ENCODE measurements around the gene PLCL1.

The PLCL1 gene

GRCh38 chr2:197932374-197932773 lies 128.0 kb downstream of the PLCL1 start:
- DNase-seq (no peak), ATAC-seq (no peak)
- Mint-ChIP-seq H3K4me1 (peaks cover 7% of the 10 kb centered on the region), H3K9me3 (peaks cover 0 to 2% of the 10 kb centered on the region in 2 donors), H3K27me3 (no peaks in the 10 kb centered on the region), H3K27ac (no peak overlapping the region), H3K4me3 (no peak overlapping the region)

GRCh38 chr2:197934261-197934933 lies 130.0 kb downstream of the PLCL1 start:
- no peak for ATAC-seq

GRCh38 chr2:197934934-197935289 lies 130.5 kb downstream of the PLCL1 start:
- no peak overlapping the region for H3K27ac Mint-ChIP-seq
- H3K4me3 Mint-ChIP-seq, result peak overlapping the region in 1 of 2 donors; percentile 29
- no peak for ATAC-seq

More at GRCh38 chr2:197934261-197934933, 130.0 kb downstream of the PLCL1 start:
- no peak for DNase-seq
- no peaks in the 10 kb centered on the region for H3K27me3 Mint-ChIP-seq
- no peaks in the 10 kb centered on the region for H3K9me3 Mint-ChIP-seq
- no peak overlapping the region for H3K27ac Mint-ChIP-seq
- peaks cover 7% of the 10 kb centered on the region for H3K4me1 Mint-ChIP-seq
- peak overlapping the region in 1 of 2 donors; percentile 29 for H3K4me3 Mint-ChIP-seq

GRCh38 chr2:197937814-197938213 lies 133.4 kb downstream of the PLCL1 start:
- H3K9me3 Mint-ChIP-seq, result no peaks in the 10 kb centered on the region
- peaks cover 18% of the 10 kb centered on the region for H3K4me1 Mint-ChIP-seq
- no peak overlapping the region for H3K4me3 Mint-ChIP-seq
- ATAC-seq (no peak), DNase-seq (no peak)
- H3K27ac Mint-ChIP-seq, result no peak overlapping the region
- H3K27me3 Mint-ChIP-seq, result no peaks in the 10 kb centered on the region

More at GRCh38 chr2:197934934-197935289, 130.5 kb downstream of the PLCL1 start:
- no peaks in the 10 kb centered on the region for H3K27me3 Mint-ChIP-seq
- peaks cover 7% of the 10 kb centered on the region for H3K4me1 Mint-ChIP-seq
- DNase-seq, result no peak
- no peaks in the 10 kb centered on the region for H3K9me3 Mint-ChIP-seq

- H3K9me3 Mint-ChIP-seq, result peaks cover 0 to 4% of the 10 kb centered on the region in 2 donors
- H3K27me3 Mint-ChIP-seq, result no peaks in the 10 kb centered on the region
- DNase-seq (no peak), ATAC-seq (no peak)
- no peak overlapping the region for H3K4me3 Mint-ChIP-seq
- H3K4me1 Mint-ChIP-seq, result peaks cover 19% of the 10 kb centered on the region
- no peak overlapping the region for H3K27ac Mint-ChIP-seq
Measured at GRCh38 chr2:197938555-197938954, 134.2 kb downstream of the PLCL1 start.

GRCh38 chr2:197939787-197940186 lies 135.4 kb downstream of the PLCL1 start:
- H3K4me1 Mint-ChIP-seq, result peaks cover 29% of the 10 kb centered on the region
- no peak for DNase-seq
- no peak overlapping the region for H3K27ac Mint-ChIP-seq

GRCh38 chr2:197940382-197940781 lies 136.0 kb downstream of the PLCL1 start:
- Mint-ChIP-seq H3K9me3 (peaks cover 0 to 4% of the 10 kb centered on the region in 2 donors), H3K27ac (no peak overlapping the region), H3K4me3 (no peak overlapping the region), H3K4me1 (peaks cover 25% of the 10 kb centered on the region), H3K27me3 (no peaks in the 10 kb centered on the region)
- no peak for DNase-seq
- ATAC-seq, result no peak

More at GRCh38 chr2:197939787-197940186, 135.4 kb downstream of the PLCL1 start:
- no peak overlapping the region for H3K4me3 Mint-ChIP-seq
- no peaks in the 10 kb centered on the region for H3K27me3 Mint-ChIP-seq
- H3K9me3 Mint-ChIP-seq, result peaks cover 0 to 4% of the 10 kb centered on the region in 2 donors
- ATAC-seq, result no peak

- no peak for DNase-seq
- Mint-ChIP-seq H3K4me3 (no peak overlapping the region), H3K27me3 (no peaks in the 10 kb centered on the region), H3K9me3 (peaks cover 0 to 4% of the 10 kb centered on the region in 2 donors), H3K27ac (no peak overlapping the region), H3K4me1 (peaks cover 25% of the 10 kb centered on the region)
- ATAC-seq, result no peak
Measured at GRCh38 chr2:197941715-197942114, 137.3 kb downstream of the PLCL1 start.

- ATAC-seq (no peak), DNase-seq (no peak)
- Mint-ChIP-seq H3K9me3 (peaks cover 0 to 4% of the 10 kb centered on the region in 2 donors), H3K27me3 (no peaks in the 10 kb centered on the region), H3K4me1 (peaks cover 25% of the 10 kb centered on the region), H3K27ac (no peak overlapping the region), H3K4me3 (no peak overlapping the region)
Measured at GRCh38 chr2:197943731-197944130, 139.3 kb downstream of the PLCL1 start.

- ATAC-seq (no peak), DNase-seq (no peak)
- Mint-ChIP-seq H3K4me1 (peaks cover 25% of the 10 kb centered on the region), H3K9me3 (peaks cover 0 to 4% of the 10 kb centered on the region in 2 donors), H3K4me3 (no peak overlapping the region), H3K27ac (no peak overlapping the region), H3K27me3 (no peaks in the 10 kb centered on the region)
Measured at GRCh38 chr2:197944416-197945096, 140.2 kb downstream of the PLCL1 start.

GRCh38 chr2:197946562-197946961 lies 142.2 kb downstream of the PLCL1 start:
- Mint-ChIP-seq H3K4me3 (no peak overlapping the region), H3K4me1 (peaks cover 23% of the 10 kb centered on the region), H3K27ac (no peak overlapping the region), H3K9me3 (peaks cover 0 to 4% of the 10 kb centered on the region in 2 donors), H3K27me3 (no peaks in the 10 kb centered on the region)
- ATAC-seq, result no peak
- DNase-seq, result no peak

GRCh38 chr2:197947219-197947757 lies 142.9 kb downstream of the PLCL1 start:
- no peak for DNase-seq
- Mint-ChIP-seq H3K4me1 (peaks cover 16% of the 10 kb centered on the region), H3K27me3 (no peaks in the 10 kb centered on the region), H3K4me3 (no peak overlapping the region), H3K27ac (peak overlapping the region in 1 of 2 donors; percentile 6), H3K9me3 (peaks cover 0 to 4% of the 10 kb centered on the region in 2 donors)
- ATAC-seq, result no peak

- Mint-ChIP-seq H3K4me3 (no peak overlapping the region), H3K9me3 (no peaks in the 10 kb centered on the region), H3K4me1 (peaks cover 11% of the 10 kb centered on the region), H3K27ac (no peak overlapping the region), H3K27me3 (no peaks in the 10 kb centered on the region)
- no peak for ATAC-seq
- no peak for DNase-seq
Measured at GRCh38 chr2:197949224-197949623, 144.8 kb downstream of the PLCL1 start.

- no peak overlapping the region for H3K4me3 Mint-ChIP-seq
- H3K27ac Mint-ChIP-seq, result no peak overlapping the region
- no peaks in the 10 kb centered on the region for H3K27me3 Mint-ChIP-seq
- no peaks in the 10 kb centered on the region for H3K9me3 Mint-ChIP-seq
- no peak for ATAC-seq
- H3K4me1 Mint-ChIP-seq, result peaks cover 11% of the 10 kb centered on the region
- no peak for DNase-seq
Measured at GRCh38 chr2:197950006-197950405, 145.6 kb downstream of the PLCL1 start.

GRCh38 chr2:197950724-197951123 lies 146.3 kb downstream of the PLCL1 start:
- Mint-ChIP-seq H3K4me3 (no peak overlapping the region), H3K9me3 (no peaks in the 10 kb centered on the region)

GRCh38 chr2:197952540-197953202 lies 148.3 kb downstream of the PLCL1 start:
- no peak overlapping the region for H3K27ac Mint-ChIP-seq

More at GRCh38 chr2:197950724-197951123, 146.3 kb downstream of the PLCL1 start:
- no peak for DNase-seq
- no peak for ATAC-seq
- Mint-ChIP-seq H3K4me1 (peaks cover 11% of the 10 kb centered on the region), H3K27me3 (no peaks in the 10 kb centered on the region), H3K27ac (no peak overlapping the region)

More at GRCh38 chr2:197952540-197953202, 148.3 kb downstream of the PLCL1 start:
- H3K4me3 Mint-ChIP-seq, result no peak overlapping the region
- DNase-seq (peak in 1 of 2 donors; percentile 13), ATAC-seq (peak; percentile 74)
- H3K27me3 Mint-ChIP-seq, result no peaks in the 10 kb centered on the region
- peaks cover 11% of the 10 kb centered on the region for H3K4me1 Mint-ChIP-seq
- no peaks in the 10 kb centered on the region for H3K9me3 Mint-ChIP-seq

Data from stimulated activated naive CD8-positive, alpha-beta T cell treated with anti-CD3 and anti-CD28 coated beads, Interleukin-15, amount 100 ng/mL, for 72 hours (primary cell).